ENCODE data around the gene PDE6A. TPM values are rescaled to one million over a fixed set of nuclear protein-coding genes. Genes with fewer than 3 reads are reported as not detected.

Gene PDE6A
- total and polyA plus RNA-seq, 9 of the 15 experiments (the other 6 are each of a cell fraction or from before 2014, with no cell fraction given), result 0.01 to 0.04 (median 0.01) TPM; not detected in 6

DNA sequence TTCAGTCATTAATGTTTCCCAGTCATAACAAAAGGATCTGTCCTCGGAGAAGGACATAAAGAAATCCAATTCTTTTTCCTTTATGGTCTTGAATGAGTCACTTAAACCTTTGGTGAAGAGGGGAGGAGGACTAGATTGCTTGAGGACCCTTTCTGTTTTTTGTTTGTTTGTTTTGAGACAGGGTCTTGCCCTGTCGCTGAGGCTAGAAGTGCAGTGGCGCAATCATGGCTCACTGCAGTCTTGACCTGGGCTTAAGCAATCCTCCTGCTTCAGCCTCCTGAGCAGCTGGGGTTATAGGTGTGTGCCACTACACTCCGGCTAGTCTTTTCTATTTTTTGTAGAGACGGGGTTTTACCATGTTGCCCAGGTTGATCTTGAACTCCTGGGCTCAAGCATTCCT lies 43.5 kb upstream of the PDE6A start:
- FAIRE-seq, result no peak
- 54% methylated on average over 5 of the region's 5 CpGs for WGBS (ENCODE audit: insufficient coverage, low coverage, missing lambda C conversion rate)
- no peak for DNase-seq (ENCODE audit: extremely low read depth in 1 of 4, low spot score in 3 of 4)
- intact Hi-C loops (cut with micrococcal nuclease), result no loop called here
- Histone ChIP-seq H3K27ac (ENCODE audit: extremely low read depth, low read depth, low read length) (no peak overlapping the region), H3K79me2 (ENCODE audit: control insufficient read depth, insufficient read depth, low read length) (no peaks in the 10 kb centered on the region), H4K20me1 (replicated peaks; ENCODE audit: control insufficient read depth, insufficient read depth, low read length) (no peaks in the 10 kb centered on the region), H2AFZ (ENCODE audit: low read depth, low read length) (no peak overlapping the region), H3K27me3 (ENCODE audit: control insufficient read depth in 2 of 2, insufficient read depth in 2 of 2, low read length in 2 of 2) (no peaks in the 10 kb centered on the region), H3K9me3 (replicated peaks; ENCODE audit: control insufficient read depth, insufficient read depth, low read depth, low read length) (no peaks in the 10 kb centered on the region), H3K4me3 (no peak overlapping the region), H3K36me3 (ENCODE audit: control insufficient read depth, insufficient read depth, low read length) (no peaks in the 10 kb centered on the region), H3K9ac (ENCODE audit: insufficient read depth in 1 of 2, low read depth in 2 of 2, low read length in 2 of 2) (no peak overlapping the region), H3K4me2 (ENCODE audit: insufficient read depth, low read length) (no peak overlapping the region), H3K9me1 (ENCODE audit: control insufficient read depth, insufficient read depth, low read length) (no peaks in the 10 kb centered on the region), H3K4me1 (replicated peaks in 1 of 2; ENCODE audit: control insufficient read depth in 2 of 2, insufficient read depth in 2 of 2, low read length in 2 of 2) (no peaks in the 10 kb centered on the region)
- ChIA-PET CTCF (ENCODE audit: low intra/inter-chr PET ratio) (interaction anchor here (5.1 kb wide), 1 partner anchor 152 kb away, joined by 102 read pairs; no protein-coding TSS in a partner anchor), POLR2A (interaction anchor here (1.0 kb wide), 1 partner anchor 37 kb away, joined by 3 read pairs; no protein-coding TSS in a partner anchor)
- BruUV-seq (replicated peaks), result no TSS peak
- TF ChIP-seq, protein P1, sequence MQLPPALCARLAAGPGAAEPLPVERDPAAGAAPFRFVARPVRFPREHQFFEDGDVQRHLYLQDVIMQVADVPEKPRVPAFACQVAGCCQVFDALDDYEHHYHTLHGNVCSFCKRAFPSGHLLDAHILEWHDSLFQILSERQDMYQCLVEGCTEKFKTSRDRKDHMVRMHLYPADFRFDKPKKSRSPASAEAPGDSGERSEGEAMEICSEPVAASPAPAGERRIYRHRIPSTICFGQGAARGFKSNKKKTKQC (CRISPR knock-in tag; IDR thresholded peaks at IDR 0.05), result no peak
- peak; percentile 71 for TF ChIP-seq CEBPB (tag; IDR thresholded peaks at IDR 0.05)
- in situ Hi-C loops (cut with MboI), result loop anchor here (5.0 kb wide), 1 partner anchor 151 kb away; no protein-coding TSS in a partner anchor
- ATAC-seq, result no peak

- Histone ChIP-seq H3K9ac (ENCODE audit: insufficient read depth in 1 of 2, low read depth in 2 of 2, low read length in 2 of 2) (no peak overlapping the region), H3K4me3 (no peak overlapping the region), H3K27me3 (ENCODE audit: control insufficient read depth in 2 of 2, insufficient read depth in 2 of 2, low read length in 2 of 2) (no peaks in the 10 kb centered on the region), H3K79me2 (ENCODE audit: control insufficient read depth, insufficient read depth, low read length) (no peaks in the 10 kb centered on the region), H3K27ac (ENCODE audit: extremely low read depth, low read depth, low read length) (no peak overlapping the region), H2AFZ (ENCODE audit: low read depth, low read length) (no peak overlapping the region), H3K4me1 (replicated peaks in 1 of 2; ENCODE audit: control insufficient read depth in 2 of 2, insufficient read depth in 2 of 2, low read length in 2 of 2) (no peaks in the 10 kb centered on the region), H3K36me3 (ENCODE audit: control insufficient read depth, insufficient read depth, low read length) (no peaks in the 10 kb centered on the region), H3K9me1 (ENCODE audit: control insufficient read depth, insufficient read depth, low read length) (no peaks in the 10 kb centered on the region), H4K20me1 (replicated peaks; ENCODE audit: control insufficient read depth, insufficient read depth, low read length) (no peaks in the 10 kb centered on the region), H3K4me2 (ENCODE audit: insufficient read depth, low read length) (no peak overlapping the region), H3K9me3 (replicated peaks; ENCODE audit: control insufficient read depth, insufficient read depth, low read depth, low read length) (no peaks in the 10 kb centered on the region)
- ATAC-seq (no peak), FAIRE-seq (no peak), DNase-seq (ENCODE audit: extremely low read depth in 1 of 4, low spot score in 3 of 4) (no peak)
- intact Hi-C loops (cut with micrococcal nuclease), result no loop called here
- BruUV-seq (replicated peaks), result no TSS peak
- ChIA-PET CTCF (ENCODE audit: low intra/inter-chr PET ratio) (no interaction called here), POLR2A (interaction anchor here (0.7 to 1.1 kb wide), 2 partner anchors 11 to 22 kb away, joined by 3 to 4 read pairs; partner anchors contain the start of gene SLC26A2)
- in situ Hi-C loops (cut with MboI), result no loop called here
- no peak for TF ChIP-seq TCF7 (IDR thresholded peaks at IDR 0.05; ENCODE audit: borderline replicate concordance)
- no peak for TF ChIP-seq POLR2AphosphoS2 (IDR thresholded peaks at IDR 0.05; ENCODE audit: low read length)
- no peak for TF ChIP-seq BMI1 (IDR thresholded peaks at IDR 0.05; ENCODE audit: low read length)
- no peak for TF ChIP-seq DPF2 (IDR thresholded peaks at IDR 0.05)
- no peak for TF ChIP-seq GTF3C2 (IDR thresholded peaks at IDR 0.05; ENCODE audit: borderline replicate concordance, extremely low read depth, insufficient read length)
- TF ChIP-seq CEBPG (CRISPR knock-in tag; IDR thresholded peaks at IDR 0.05), result no peak
- no peak for TF ChIP-seq CEBPG (tag; conservative IDR thresholded peaks at IDR 0.05 in 1 of 2, IDR thresholded peaks at IDR 0.05 in 1 of 2)
- no peak for TF ChIP-seq CREB3 (tag; conservative IDR thresholded peaks at IDR 0.05; ENCODE audit: low read depth)
- TF ChIP-seq MAFK (IDR thresholded peaks at IDR 0.05; ENCODE audit: low read length), result 0 out of 2 replicates have a peak, but pooled peaks have one; percentile 19
Measured at GRCh38 chr5:149982505-149982904, 37.9 kb upstream of the PDE6A start.
